K562 (cell line): Measurements from ENCODE around the gene ZNF586. TPM values are rescaled to one million over a fixed set of nuclear protein-coding genes. Genes with fewer than 3 reads are reported as not detected.

Experiments used
- ATAC-seq: fragments of 200-7000 bp; cut with Tn5 transposase; 3 replicates; pipeline ENCODE4 v1.9.1; 2020; ENCODE audit warnings: moderate library complexity
- BruUV-seq: library from RNA; stranded (reverse); fragments of 400-500 nt; replicated peaks from 2 replicates; lab custom pipeline; 2021; lab: Mats Ljungman, UMichigan
- CTCF ChIA-PET: fragments of 300-600 bp; formaldehyde crosslinking; extraction: SDS; loops from one replicate; lab custom pipeline; 2021; ENCODE audit warnings: low intra/inter-chr PET ratio; lab: Yijun Ruan, JAX
- POLR2A ChIA-PET: fragments of 300-600, 350-650 bp; sonication (Branson Sonifier 250); formaldehyde crosslinking; extraction: SDS; loops from one replicate; lab custom pipeline; 2021; ENCODE audit warnings: antibody characterized with exemption, inconsistent platforms; lab: Yijun Ruan, JAX
- DNase-seq, 4 experiments: peaks; one replicate each; pipeline versions ENCODE4 v3.0.0 to v3.0.0-alpha.2; 2011 to 2018; ENCODE audit warnings: low spot score in 3 of 4, mixed read lengths in 3 of 4; ENCODE audit errors: extremely low read depth in 1 of 4
- FAIRE-seq: peaks from 2 replicates; lab custom pipeline; 2011; peaks lifted over from hg19 to GRCh38; lab: Jason Lieb, UNC
- H2AFZ ChIP-seq: 2 replicates; pipeline ENCODE4 v1.6.0; 2011; ENCODE audit warnings: low read depth, low read length, control low read depth, inconsistent platforms
- H3K27ac ChIP-seq: fragments of 200-600 bp; 3 replicates; pipeline ENCODE4 v1.8.0; 2011; ENCODE audit warnings: low read depth, mild to moderate bottlenecking, control low read depth, inconsistent platforms, low read length, moderate library complexity, mixed read lengths; ENCODE audit errors: extremely low read depth
- H3K27me3 ChIP-seq, 2 experiments: fragments of 300-600 bp in 1 of 2; 2 replicates in 1 of 2; 3 replicates in 1 of 2; pipeline versions ENCODE4 v1.6.0 to v1.8.0; 2011; ENCODE audit warnings: inconsistent platforms in 2 of 2, low read length in 2 of 2, mild to moderate bottlenecking in 1 of 2, mixed read lengths in 1 of 2, moderate library complexity in 1 of 2; ENCODE audit not compliant: control insufficient read depth in 2 of 2, insufficient read depth in 2 of 2
- H3K36me3 ChIP-seq: fragments of 300-600 bp; 3 replicates; pipeline ENCODE4 v1.8.0; 2011; ENCODE audit warnings: mild to moderate bottlenecking, low read length, inconsistent platforms; ENCODE audit not compliant: control insufficient read depth, insufficient read depth
- H3K4me1 ChIP-seq, 2 experiments: fragments of 200-600 bp in 1 of 2; replicated peaks in 1 of 2; 2 replicates in 1 of 2; 3 replicates in 1 of 2; pipeline versions ENCODE4 v1.5.1 to v1.8.0; 2011; ENCODE audit warnings: inconsistent platforms in 2 of 2, low read length in 2 of 2, mild to moderate bottlenecking in 1 of 2, mixed read lengths in 1 of 2, moderate library complexity in 1 of 2; ENCODE audit not compliant: control insufficient read depth in 2 of 2, insufficient read depth in 2 of 2
- H3K4me2 ChIP-seq: 2 replicates; pipeline ENCODE4 v1.6.1; 2011; ENCODE audit warnings: low read length, control low read depth, inconsistent platforms, mixed read lengths; ENCODE audit not compliant: insufficient read depth
- H3K4me3 ChIP-seq: fragments of 200-600 bp; sonication (generic), shearing (Covaris generic); 2 replicates; pipeline ENCODE4 v1.5.1; 2016; ENCODE audit warnings: control low read depth, inconsistent platforms
- H3K79me2 ChIP-seq: fragments of 200-600 bp; 3 replicates; pipeline ENCODE4 v1.8.0; 2011; ENCODE audit warnings: low read length, inconsistent platforms; ENCODE audit not compliant: control insufficient read depth, insufficient read depth
- H3K9ac ChIP-seq, 2 experiments: 2 replicates each; pipeline versions ENCODE4 v1.6.0 to v1.6.1; 2011; ENCODE audit warnings: low read depth in 2 of 2, low read length in 2 of 2, control low read depth in 1 of 2, inconsistent platforms in 1 of 2, mild to moderate bottlenecking in 1 of 2, mixed read lengths in 1 of 2; ENCODE audit not compliant: insufficient read depth in 1 of 2
- H3K9me1 ChIP-seq: one replicate; pipeline ENCODE4 v1.6.0; 2011; ENCODE audit warnings: inconsistent platforms, mild to moderate bottlenecking, low read length, moderate library complexity; ENCODE audit not compliant: control insufficient read depth, insufficient read depth
- H3K9me3 ChIP-seq: replicated peaks from 2 replicates; pipeline ENCODE4 v1.5.1; 2011; ENCODE audit warnings: low read depth, low read length, inconsistent platforms; ENCODE audit not compliant: control insufficient read depth, insufficient read depth
- H4K20me1 ChIP-seq: replicated peaks from 2 replicates; pipeline ENCODE4 v1.6.1; 2011; ENCODE audit warnings: low read length, inconsistent platforms, mixed read lengths; ENCODE audit not compliant: control insufficient read depth, insufficient read depth
- CBX2 ChIP-seq: fragments of 200-600 bp; sonication (generic); IDR thresholded peaks from one replicate; pipeline ENCODE4 v1.6.1; 2012; ENCODE audit warnings: mild to moderate bottlenecking, low read length, inconsistent platforms; ENCODE audit not compliant: insufficient read depth, poor library complexity, severe bottlenecking
- DEAF1 ChIP-seq: fragments of 450-650 bp; formaldehyde crosslinking; IDR thresholded peaks from 2 replicates; pipeline ENCODE4 v1.4.0; 2020; ENCODE audit warnings: mild to moderate bottlenecking, moderate library complexity
- ELF4 ChIP-seq: fragments of 450-650 bp; formaldehyde crosslinking; IDR thresholded peaks from 2 replicates; pipeline ENCODE4 v1.4.0; 2022; ENCODE audit warnings: missing genetic modification characterization
- FOXA3 ChIP-seq, 2 experiments: fragments of 450-650 bp in 1 of 2; sonication (generic) in 1 of 2; formaldehyde crosslinking; IDR thresholded peaks in 1 of 2; conservative IDR thresholded peaks in 1 of 2; 2 replicates each; pipeline versions ENCODE4 v1.4.0 to v1.8.0; 2020 to 2022; ENCODE audit warnings: mild to moderate bottlenecking in 2 of 2, missing genetic modification reagents in 1 of 2
- GATAD2B ChIP-seq: fragments of 450-650 bp; IDR thresholded peaks from 2 replicates; pipeline ENCODE4 v1.6.1; 2017; ENCODE audit warnings: mild to moderate bottlenecking, borderline replicate concordance
- KAT2B ChIP-seq: IDR thresholded peaks from one replicate; pipeline ENCODE4 v1.6.1; 2012; ENCODE audit warnings: low read depth, mild to moderate bottlenecking, control low read depth, inconsistent platforms, low read length, moderate library complexity
- KLF13 ChIP-seq: fragments of 450-650 bp; IDR thresholded peaks from 2 replicates; pipeline ENCODE4 v1.6.1; 2016; ENCODE audit warnings: missing genetic modification characterization, low read depth, mild to moderate bottlenecking, missing compliant biosample characterization, moderate library complexity, borderline replicate concordance
- PHF8 ChIP-seq: fragments of 200-600 bp; sonication (generic); IDR thresholded peaks from 2 replicates; pipeline ENCODE4 v1.6.1; 2012; ENCODE audit warnings: mixed run types, mild to moderate bottlenecking, inconsistent platforms, low read length, moderate library complexity, borderline replicate concordance
- RB1 ChIP-seq: fragments of 450-650 bp; IDR thresholded peaks from 2 replicates; pipeline ENCODE4 v1.6.1; 2017; ENCODE audit warnings: low read depth, mild to moderate bottlenecking
- RCOR1 ChIP-seq, 2 experiments: IDR thresholded peaks; 2 replicates each; pipeline ENCODE4 v1.6.1; 2012; ENCODE audit warnings: low read depth in 2 of 2, low read length in 2 of 2, borderline replicate concordance in 1 of 2, improper control_type of control experiment in 1 of 2
- SIRT6 ChIP-seq: IDR thresholded peaks from one replicate; pipeline ENCODE4 v1.6.1; 2012; ENCODE audit warnings: low read depth, mild to moderate bottlenecking, control low read depth, inconsistent platforms, low read length, moderate library complexity
- THRAP3 ChIP-seq: fragments of 450-650 bp; IDR thresholded peaks from 2 replicates; pipeline ENCODE4 v1.6.1; 2016; ENCODE audit warnings: mild to moderate bottlenecking, inconsistent platforms, borderline replicate concordance
- ZC3H4 ChIP-seq: sonication (generic); formaldehyde crosslinking; IDR thresholded peaks from 2 replicates; pipeline ENCODE4 v1.9.0; 2021; ENCODE audit warnings: missing genetic modification reagents, borderline replicate concordance
- ZNF280A ChIP-seq: fragments of 450-650 bp; IDR thresholded peaks from 2 replicates; pipeline ENCODE4 v1.6.1; 2018; ENCODE audit warnings: mild to moderate bottlenecking, low read depth; ENCODE audit not compliant: partially characterized antibody
- ZNF592 ChIP-seq: fragments of 450-650 bp; IDR thresholded peaks from 2 replicates; pipeline ENCODE4 v1.6.1; 2017; ENCODE audit warnings: antibody characterized with exemption, mild to moderate bottlenecking
- ZNF830 ChIP-seq: fragments of 250-450 bp; sonication (Bioruptor Pico); IDR thresholded peaks from 2 replicates; pipeline ENCODE4 v1.5.0; 2021; ENCODE audit warnings: mild to moderate bottlenecking
- WGBS: fragments of 100-300 bp; shearing (Covaris generic); methylation state at CpG from one replicate; pipeline ENCODE4 v1.1.6; 2016; ENCODE audit warnings: low coverage, mixed read lengths; ENCODE audit not compliant: insufficient coverage; ENCODE audit errors: missing lambda C conversion rate; 5-methylcytosine and 5-hydroxymethylcytosine counted together
- in situ Hi-C: fragments of 300-500 bp; cut with MboI; formaldehyde crosslinking; loops from 4 replicates; pipeline ENCODE4 v1.15.0; 2018; ENCODE audit warnings: inconsistent platforms, mixed read lengths
- intact Hi-C: fragments of 100-400 bp; cut with micrococcal nuclease; formaldehyde crosslinking; loops from 2 replicates; pipeline ENCODE4 v1.14.2; 2022
- polyA plus RNA-seq, 8 experiments: library from polyadenylated mRNA; depleted of rRNA in 4 of 8; stranded (reverse) in 5 of 8; unstranded in 3 of 8; fragments of >200 nt; fragmentation: Nextera tagmentation in 2 of 8; fragmentation: Illumina TruSeq in 1 of 8; extraction: Ambion mirVana in 2 of 8; extraction: Trizol in 1 of 8; gene quantifications; 2 replicates each; pipeline versions ENCODE4 v1.2.1 to v1.2.3, GENCODE V29; 2011 to 2014; ENCODE audit warnings: inconsistent platforms in 1 of 8, missing spikeins in 1 of 8
- total RNA-seq, 7 experiments: library from RNA; depleted of rRNA in 6 of 7; stranded (reverse); fragments of >200 nt in 6 of 7; fragmentation: Illumina TruSeq in 2 of 7; extraction: Trizol in 2 of 7; gene quantifications; 2 replicates each; pipeline versions ENCODE4 v1.2.1 to v1.2.3, GENCODE V29; 2011 to 2021; ENCODE audit warnings: low replicate concordance in 1 of 7

Gene ZNF586
- total and polyA plus RNA-seq, 9 of the 15 experiments (the other 6 are each of a cell fraction or from before 2014, with no cell fraction given): 2.5 to 12.6 (median 8.4) TPM

GRCh38 chr19:57786906-57787305, 17.4 kb downstream of the ZNF586 start:
- no peak for DNase-seq
- no peak for FAIRE-seq
- H3K4me3 ChIP-seq: no peak overlapping the region
- intact Hi-C loops (no loop called here), in situ Hi-C loops (no loop called here)
- H3K36me3 ChIP-seq: peaks cover 15% of the 10 kb centered on the region; the same call in 2 of the 3 replicates
- H3K9ac ChIP-seq: no peak overlapping the region
- no peaks in the 10 kb centered on the region for H4K20me1 ChIP-seq
- H3K27me3 ChIP-seq: no peaks in the 10 kb centered on the region
- ChIA-PET POLR2A (no interaction called here), CTCF (interaction anchor here (0.6 kb wide), 1 partner anchor 51 kb away, joined by 3 read pairs; no protein-coding TSS in a partner anchor)
- H3K9me1 ChIP-seq: no peaks in the 10 kb centered on the region
- ATAC-seq: no peak
- no peak overlapping the region for H3K4me2 ChIP-seq
- no peak overlapping the region for H2AFZ ChIP-seq
- BruUV-seq: no TSS peak
- peaks cover 2% of the 10 kb centered on the region for H3K9me3 ChIP-seq
- no peaks in the 10 kb centered on the region for H3K4me1 ChIP-seq
- 100% methylated on average over 5 of the region's 5 CpGs for WGBS
- peaks cover 1% of the 10 kb centered on the region; the same call in 1 of the 3 replicates for H3K79me2 ChIP-seq
- no peak overlapping the region for H3K27ac ChIP-seq
- TF ChIP-seq KLF13 (no peak), PHF8 (no peak), KAT2B (no peak), RCOR1 (IDR thresholded peaks at IDR 0.05; ENCODE audit: borderline replicate concordance in 1 of 2, low read depth in 2 of 2, low read length in 2 of 2) (no peak), RB1 (no peak), CBX2 (no peak), DEAF1 (CRISPR knock-in tag) (no peak), FOXA3 (CRISPR knock-in tag; conservative IDR thresholded peaks at IDR 0.05 in 1 of 2, IDR thresholded peaks at IDR 0.05 in 1 of 2) (no peak), THRAP3 (no peak), ZNF830 (CRISPR knock-in tag) (no peak), SIRT6 (no peak), ZC3H4 (no peak), ZNF280A (no peak), GATAD2B (no peak), ZNF592 (no peak), ELF4 (no peak)
